Measurements from ENCODE around the gene BPIFB1.

GRCh38 chr20:33246077-33246476 lies 36.9 kb upstream of the BPIFB1 start:
- TF ChIP-seq POLR2AphosphoS5 (IDR thresholded peaks at IDR 0.05; ENCODE audit: low read depth, low read length) (no peak), CHD1 (IDR thresholded peaks at IDR 0.05; ENCODE audit: low read depth, low read length) (no peak), CTCF (IDR thresholded peaks at IDR 0.05; ENCODE audit: control extremely low read depth in 1 of 3, insufficient read depth in 1 of 3, low read depth in 1 of 3, low read length in 3 of 3) (no peak), POLR2A (IDR thresholded peaks at IDR 0.05; ENCODE audit: control extremely low read depth in 1 of 2, low read depth in 2 of 2, low read length in 2 of 2) (no peak), SP4 (IDR thresholded peaks at IDR 0.05; ENCODE audit: low read length) (no peak), SRF (IDR thresholded peaks at IDR 0.05; ENCODE audit: low read depth, low read length) (no peak), TAF1 (IDR thresholded peaks at IDR 0.05; ENCODE audit: low read depth, low read length) (no peak), GABPA (IDR thresholded peaks at IDR 0.05; ENCODE audit: borderline replicate concordance, insufficient read depth, low read length) (no peak), BRCA1 (IDR thresholded peaks at IDR 0.05; ENCODE audit: low read depth, low read length) (no peak), BACH1 (IDR thresholded peaks at IDR 0.05; ENCODE audit: low read length) (no peak), HDAC6 (IDR thresholded peaks at IDR 0.05; ENCODE audit: low read depth, low read length) (no peak), EZH2 (IDR thresholded peaks at IDR 0.05; ENCODE audit: low read depth, low read length, severe bottlenecking) (no peak), MAX (IDR thresholded peaks at IDR 0.05) (no peak)

Measured in H1 (cell line).